Stimulated activated effector memory CD8-positive, alpha-beta T cell treated with anti-CD3 and anti-CD28 coated beads, Interleukin-12 subunit alpha, Interleukin-12 subunit beta, amount 100 ng/mL, for 72 hours (primary cell): ENCODE results near the gene SAMHD1.
"Not testable (repeated sequence)": the region's sequence is repeated elsewhere in the genome, so short reads cannot be mapped to it uniquely, and the experiment has no call there.

Source experiments
- ATAC-seq: fragments of 150-1000 bp; cut with Tn5 transposase; 2 replicates; pipeline ENCODE4 v1.10.0; 2021
- DNase-seq, 2 donors: peaks; one replicate each; pipeline ENCODE4 v3.0.0; 2021 to 2022; ENCODE audit warnings: low spot score in 2 of 2
- H3K27ac Mint-ChIP-seq: one replicate; pipeline ENCODE4 v1.8.0; 2022; ENCODE audit warnings: mild to moderate bottlenecking, mixed read lengths
- H3K36me3 Mint-ChIP-seq: one replicate; pipeline ENCODE4 v1.8.0; 2022; ENCODE audit warnings: mild to moderate bottlenecking, mixed read lengths
- H3K4me1 Mint-ChIP-seq: one replicate; pipeline ENCODE4 v1.8.0; 2022; ENCODE audit warnings: mixed read lengths
- H3K4me3 Mint-ChIP-seq: one replicate; pipeline ENCODE4 v1.8.0; 2022; ENCODE audit warnings: mild to moderate bottlenecking, mixed read lengths
- H3K9me3 Mint-ChIP-seq: one replicate; pipeline ENCODE4 v1.8.0; 2022; ENCODE audit warnings: mixed read lengths

SAMHD1 gene

DNA sequence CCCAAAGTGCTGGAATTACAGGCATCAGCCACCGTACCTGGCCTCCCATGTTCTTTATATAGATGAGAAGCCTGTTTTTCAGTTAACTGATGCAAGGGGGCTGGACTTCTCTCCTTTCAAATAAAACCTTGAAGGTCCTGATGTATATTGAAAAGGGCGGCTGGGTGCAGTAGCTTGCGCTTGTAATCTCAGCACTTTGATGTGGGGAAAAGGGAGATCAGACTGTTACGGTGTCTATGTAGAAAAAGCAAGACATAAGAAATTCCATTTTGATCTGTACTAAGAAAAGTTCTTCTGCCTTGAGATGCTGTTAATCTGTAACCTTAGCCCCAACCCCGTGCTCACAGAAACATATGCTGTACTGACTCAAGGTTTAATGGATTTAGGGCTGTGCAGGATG lies 16.1 kb upstream of the SAMHD1 start:
- ATAC-seq = no peak
- Mint-ChIP-seq H3K36me3 (no peaks in the 10 kb centered on the region), H3K4me3 (no peak overlapping the region), H3K9me3 (no peaks in the 10 kb centered on the region), H3K4me1 (peaks cover 23% of the 10 kb centered on the region), H3K27ac (no peak overlapping the region)
- DNase-seq = no peak

DNA sequence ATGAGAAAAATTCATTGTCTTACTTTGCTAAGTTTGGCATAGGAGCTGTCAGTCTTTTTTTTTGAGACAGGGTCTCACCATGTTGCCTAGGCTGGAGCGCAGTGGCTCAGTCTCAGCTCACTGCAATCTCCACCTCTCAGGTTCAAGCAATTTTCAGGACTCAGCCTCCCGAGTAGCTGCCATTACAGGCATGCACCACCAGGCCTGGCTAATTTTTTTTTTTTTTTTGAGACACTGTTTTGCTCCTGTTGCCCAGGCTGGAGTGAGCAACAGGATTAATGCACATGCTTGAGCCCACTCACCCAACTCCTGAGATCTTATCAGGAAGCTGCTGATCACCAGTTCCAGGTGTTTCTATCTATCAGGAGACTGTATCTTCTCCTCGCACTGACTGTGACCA lies 15.5 kb upstream of the SAMHD1 start:
- DNase-seq, H3K4me3 Mint-ChIP-seq, H3K36me3 Mint-ChIP-seq, H3K27ac Mint-ChIP-seq, H3K9me3 Mint-ChIP-seq, ATAC-seq: not testable (repeated sequence)
- H3K4me1 Mint-ChIP-seq = peaks cover 23% of the 10 kb centered on the region

DNA sequence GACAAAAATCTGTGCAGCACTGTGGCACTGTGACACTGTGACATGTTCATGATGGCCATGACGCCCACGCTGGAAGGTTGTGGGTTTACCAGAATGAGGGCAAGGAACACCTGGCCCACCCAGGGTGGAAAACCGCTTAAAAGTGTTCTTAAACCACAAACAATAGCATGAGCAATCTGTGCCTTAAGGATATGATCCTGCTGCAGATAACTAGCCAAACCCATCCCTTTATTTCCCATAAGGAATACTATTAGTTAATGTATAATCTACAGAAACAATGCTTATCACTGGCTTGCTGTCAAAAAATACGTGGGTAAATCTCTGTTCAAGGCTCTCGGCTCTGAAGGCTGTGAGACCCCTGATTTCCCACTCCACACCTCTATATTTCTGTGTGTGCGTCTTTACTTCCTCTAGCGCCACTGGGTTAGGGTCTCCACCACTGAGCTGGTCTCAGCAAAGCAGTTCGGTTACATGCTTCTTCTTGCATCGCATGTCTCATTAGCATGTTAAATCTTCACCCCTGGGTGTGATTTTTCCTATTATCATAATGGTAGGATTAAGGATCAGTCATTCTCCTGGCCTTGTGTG lies 10.9 kb upstream of the SAMHD1 start:
- not testable (repeated sequence) for H3K9me3 Mint-ChIP-seq, DNase-seq, H3K4me3 Mint-ChIP-seq, ATAC-seq, H3K4me1 Mint-ChIP-seq, H3K36me3 Mint-ChIP-seq, H3K27ac Mint-ChIP-seq

DNA sequence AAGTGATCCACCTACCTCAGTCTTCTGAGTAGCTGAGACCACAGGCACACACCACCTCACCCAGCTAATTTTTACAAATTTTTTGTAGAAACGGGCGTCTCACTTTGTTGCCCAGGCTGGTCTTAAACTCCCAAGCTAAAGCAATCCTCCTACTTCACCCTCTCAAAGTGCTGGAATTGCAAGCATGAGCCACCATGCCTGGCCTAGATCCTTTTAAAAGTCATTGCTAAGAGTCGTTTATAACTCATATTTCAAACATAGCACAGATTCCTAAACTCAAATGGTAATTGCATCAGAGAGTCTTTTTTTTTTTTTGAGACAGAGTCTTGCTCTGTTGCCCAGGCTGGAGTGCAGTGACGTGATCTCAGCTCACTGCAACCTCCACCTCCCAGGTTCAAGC lies 7.7 kb upstream of the SAMHD1 start:
- Mint-ChIP-seq H3K27ac (no peak overlapping the region), H3K36me3 (no peaks in the 10 kb centered on the region), H3K4me1 (peaks cover 16% of the 10 kb centered on the region), H3K4me3 (no peak overlapping the region), H3K9me3 (no peaks in the 10 kb centered on the region)
- DNase-seq = no peak
- ATAC-seq = no peak

DNA sequence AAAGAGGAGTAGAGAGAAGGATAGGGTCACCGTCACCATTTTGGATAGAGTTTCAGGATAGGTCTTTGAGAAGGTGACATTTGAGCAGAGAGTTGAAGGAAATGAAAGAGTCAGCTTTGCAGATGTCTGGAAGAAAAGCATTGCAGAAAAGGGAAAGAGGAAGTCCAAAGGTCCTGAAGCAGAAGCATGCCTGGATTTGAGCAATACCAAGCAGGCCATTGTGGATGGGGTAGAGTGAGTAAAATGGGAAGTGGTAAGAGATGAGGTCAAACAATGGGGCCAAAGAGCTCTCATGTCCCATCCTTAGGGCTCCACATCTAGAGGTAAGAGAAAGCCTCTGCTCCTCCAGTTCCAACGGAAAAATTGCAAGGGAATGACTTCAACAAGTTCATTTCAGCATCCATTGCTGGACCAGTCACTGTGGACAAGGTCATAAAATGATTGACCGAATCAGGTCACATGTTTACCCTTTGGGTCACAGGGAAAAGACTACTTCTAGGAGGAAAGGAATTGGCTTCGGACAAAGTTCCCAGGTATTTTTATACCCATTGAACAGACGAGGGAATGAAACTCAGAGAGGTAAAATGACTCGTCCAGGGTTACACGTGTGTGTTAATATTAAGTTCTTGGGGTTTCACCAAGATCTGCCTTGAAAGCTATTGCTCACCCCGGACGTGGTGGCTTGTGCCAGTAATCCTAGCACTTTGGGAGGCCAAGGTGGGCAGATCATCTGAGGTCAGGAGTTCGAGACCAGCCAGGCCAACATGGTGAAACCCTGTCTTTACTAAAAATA lies 6.6 kb upstream of the SAMHD1 start:
- ATAC-seq (no peak), DNase-seq (no peak)
- Mint-ChIP-seq H3K4me3 (no peak overlapping the region), H3K4me1 (peaks cover 16% of the 10 kb centered on the region), H3K27ac (no peak overlapping the region), H3K9me3 (no peaks in the 10 kb centered on the region), H3K36me3 (no peaks in the 10 kb centered on the region)

DNA sequence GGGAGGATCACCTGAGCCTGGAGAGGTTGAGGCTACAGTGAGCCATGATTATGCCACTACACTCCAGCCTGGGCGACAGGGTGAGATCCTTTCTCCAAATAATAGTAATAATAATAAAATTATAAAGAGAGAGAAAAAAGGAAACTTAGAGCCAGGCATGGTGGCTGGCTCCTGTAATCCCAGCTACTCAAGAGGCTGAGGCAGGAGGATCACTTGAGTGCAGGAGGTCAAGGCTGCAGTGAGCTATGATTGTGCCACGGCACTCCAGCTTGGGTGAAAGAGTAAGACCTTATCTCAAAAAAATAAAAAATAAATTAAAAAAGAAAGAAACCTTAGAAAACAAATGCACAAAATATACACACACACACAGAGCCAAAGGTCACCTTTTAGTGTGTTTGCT lies 5.2 kb upstream of the SAMHD1 start:
- Mint-ChIP-seq H3K9me3 (no peaks in the 10 kb centered on the region), H3K36me3 (peaks cover 2% of the 10 kb centered on the region), H3K4me3 (no peak overlapping the region), H3K4me1 (peaks cover 20% of the 10 kb centered on the region), H3K27ac (no peak overlapping the region)
- DNase-seq (no peak), ATAC-seq (no peak)

DNA sequence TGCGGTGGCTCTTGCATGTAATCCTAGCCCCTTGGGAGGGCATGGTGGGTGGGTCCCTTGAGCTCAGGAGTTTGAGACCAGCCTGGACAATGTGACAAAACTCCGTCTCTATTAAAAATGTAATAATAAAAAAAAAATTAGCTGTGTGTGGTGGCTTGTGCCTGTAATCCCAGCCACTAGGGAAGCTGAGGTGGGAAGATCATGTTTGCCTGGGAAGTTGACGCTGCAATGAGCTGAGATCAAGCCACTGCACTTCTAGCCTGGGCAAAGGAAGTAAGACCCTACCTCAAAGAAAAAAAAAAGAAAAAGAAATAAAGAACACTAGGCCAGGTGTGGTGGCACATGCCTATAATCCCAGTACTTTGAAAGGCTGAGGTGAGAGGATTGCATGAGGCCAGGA lies 4.5 kb upstream of the SAMHD1 start:
- H3K9me3 Mint-ChIP-seq = no peaks in the 10 kb centered on the region
- H3K4me1 Mint-ChIP-seq = peaks cover 23% of the 10 kb centered on the region
- H3K36me3 Mint-ChIP-seq = peaks cover 6% of the 10 kb centered on the region

DNA sequence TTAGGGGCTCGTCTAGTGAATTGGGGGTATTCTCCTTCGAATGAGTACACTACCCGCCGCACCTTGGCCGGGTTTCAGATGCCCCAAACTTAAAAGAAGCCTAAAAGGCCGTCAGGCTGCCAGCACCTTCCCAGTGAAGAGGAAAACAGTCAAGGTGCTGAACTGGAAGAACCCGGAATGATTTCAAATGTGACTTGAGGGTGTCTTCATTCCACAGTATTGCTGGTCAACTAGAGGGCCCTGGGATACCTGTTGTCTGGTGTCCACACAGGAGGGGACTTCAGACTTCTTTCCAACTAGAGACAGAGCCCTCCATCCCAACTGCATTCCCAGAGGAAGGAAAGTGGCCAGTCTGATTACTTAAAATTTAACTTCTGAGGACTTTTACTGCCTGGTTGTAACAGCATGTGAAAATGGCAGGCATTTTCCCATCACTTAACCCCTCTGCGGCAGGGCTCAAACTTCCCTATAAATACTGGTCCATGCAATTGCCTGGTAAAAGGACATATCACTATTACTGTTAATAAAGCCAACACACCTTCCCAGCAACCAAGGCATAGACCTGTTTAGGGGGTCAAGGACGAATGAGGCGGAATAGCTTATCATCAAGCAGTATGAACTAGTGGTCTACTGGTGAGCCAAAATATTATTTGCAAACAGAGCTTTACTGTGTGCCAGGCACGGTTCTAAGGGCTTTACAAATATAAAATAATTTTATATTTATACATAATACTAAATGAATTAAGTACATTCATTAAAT lies 651 bp upstream of the SAMHD1 start:
- peak overlapping the region; percentile 88 for H3K4me3 Mint-ChIP-seq
- peaks cover 39% of the 10 kb centered on the region for H3K4me1 Mint-ChIP-seq
- peaks cover 17% of the 10 kb centered on the region for H3K36me3 Mint-ChIP-seq
- H3K27ac Mint-ChIP-seq = peak overlapping the region; percentile 94
- no peak for ATAC-seq
- no peaks in the 10 kb centered on the region for H3K9me3 Mint-ChIP-seq
- no peak for DNase-seq

More for the DNA sequence above, 4.5 kb upstream of the SAMHD1 start:
- no peak overlapping the region for H3K4me3 Mint-ChIP-seq
- no peak overlapping the region for H3K27ac Mint-ChIP-seq
- DNase-seq = no peak
- no peak for ATAC-seq

DNA sequence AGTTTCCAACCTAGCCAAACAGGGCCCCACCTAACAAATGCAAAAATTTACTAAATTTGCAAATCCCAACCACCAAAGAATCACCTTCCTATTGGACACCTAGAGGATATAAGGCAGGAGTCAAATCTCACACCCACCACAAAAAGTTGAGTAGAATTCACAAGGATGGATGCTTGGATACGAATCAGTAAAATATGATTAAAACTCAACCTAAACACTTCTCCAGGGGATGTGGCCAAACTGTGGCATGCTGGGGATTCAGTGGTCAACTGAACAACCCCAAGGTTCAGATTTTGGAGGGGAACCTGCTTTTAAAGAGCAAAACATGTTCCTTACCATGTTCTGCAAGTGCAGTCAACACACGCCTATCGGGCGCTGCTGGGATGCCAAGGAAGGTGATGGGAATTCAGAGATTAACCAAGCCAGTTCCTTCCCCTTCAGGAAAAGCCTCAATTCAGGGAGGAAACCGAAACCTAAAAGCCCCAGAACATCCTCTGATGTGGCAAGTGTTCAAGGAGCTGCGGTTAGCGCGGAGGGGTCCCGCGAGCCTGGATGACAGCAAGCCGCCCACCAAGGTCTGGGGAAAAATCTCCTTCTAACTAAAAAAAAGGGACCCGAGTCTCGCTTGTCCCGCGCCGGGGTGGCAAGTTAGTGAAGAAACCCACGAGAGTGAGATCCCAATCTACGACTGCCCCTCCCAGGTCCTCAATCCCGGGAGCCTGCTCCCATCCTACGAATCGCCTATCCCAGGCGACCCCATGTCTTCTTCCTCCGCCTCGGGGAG lies 902 bp downstream of the SAMHD1 start:
- DNase-seq (no peak), ATAC-seq (no peak)
- Mint-ChIP-seq H3K4me3 (peak overlapping the region; percentile 88), H3K36me3 (peaks cover 33% of the 10 kb centered on the region), H3K4me1 (peaks cover 46% of the 10 kb centered on the region), H3K9me3 (no peaks in the 10 kb centered on the region), H3K27ac (peak overlapping the region; percentile 94)

DNA sequence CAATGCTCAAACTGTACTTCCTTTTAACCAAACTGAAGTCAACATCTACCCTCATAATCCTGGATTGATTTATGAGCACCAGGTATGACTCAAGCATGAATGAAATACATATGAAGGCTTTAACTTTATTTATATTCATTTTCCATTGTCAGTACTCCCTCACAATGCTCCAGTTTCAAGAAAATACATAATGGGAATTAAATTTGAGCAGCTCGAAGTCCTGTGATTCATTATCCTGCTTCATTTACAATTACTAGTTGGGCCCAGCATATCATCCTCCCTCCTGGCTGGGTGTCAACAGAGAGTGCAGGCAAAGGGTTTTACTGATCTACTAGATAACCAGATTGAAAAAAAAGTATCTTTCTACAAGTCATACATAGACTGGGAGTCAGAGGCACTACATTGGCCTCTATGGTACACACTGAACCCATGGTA lies 10.1 kb downstream of the SAMHD1 start:
- peak; percentile 87 for ATAC-seq
- peak overlapping the region; percentile 6 for H3K4me3 Mint-ChIP-seq
- H3K36me3 Mint-ChIP-seq = peaks cover 97% of the 10 kb centered on the region

DNA sequence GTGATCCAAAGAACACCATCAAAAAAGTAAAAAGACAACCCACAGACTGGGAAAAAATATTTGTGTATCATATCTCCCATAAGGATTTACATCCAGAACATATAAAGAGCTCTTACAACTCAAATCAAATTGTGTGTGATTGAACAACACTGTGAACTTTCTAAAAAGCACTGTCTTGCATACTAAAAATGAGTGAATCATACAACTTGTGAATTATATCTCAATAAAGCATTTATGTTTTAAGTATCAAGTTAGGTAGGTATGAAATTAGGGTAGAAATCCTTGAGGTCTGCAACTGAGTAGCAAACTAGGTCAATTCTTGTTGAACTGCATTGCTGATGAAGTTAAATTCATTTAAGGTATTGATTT lies 14.1 kb downstream of the SAMHD1 start:
- DNase-seq = no peak
- H3K36me3 Mint-ChIP-seq = peaks cover 97% of the 10 kb centered on the region
- no peak overlapping the region for H3K4me3 Mint-ChIP-seq
- no peaks in the 10 kb centered on the region for H3K9me3 Mint-ChIP-seq
- H3K27ac Mint-ChIP-seq = peak overlapping the region; percentile 65
- no peak for ATAC-seq
- H3K4me1 Mint-ChIP-seq = peaks cover 42% of the 10 kb centered on the region

More for the DNA sequence above, 10.1 kb downstream of the SAMHD1 start:
- no peak for DNase-seq
- Mint-ChIP-seq H3K27ac (peak overlapping the region; percentile 71), H3K4me1 (peaks cover 49% of the 10 kb centered on the region), H3K9me3 (no peaks in the 10 kb centered on the region)

DNA sequence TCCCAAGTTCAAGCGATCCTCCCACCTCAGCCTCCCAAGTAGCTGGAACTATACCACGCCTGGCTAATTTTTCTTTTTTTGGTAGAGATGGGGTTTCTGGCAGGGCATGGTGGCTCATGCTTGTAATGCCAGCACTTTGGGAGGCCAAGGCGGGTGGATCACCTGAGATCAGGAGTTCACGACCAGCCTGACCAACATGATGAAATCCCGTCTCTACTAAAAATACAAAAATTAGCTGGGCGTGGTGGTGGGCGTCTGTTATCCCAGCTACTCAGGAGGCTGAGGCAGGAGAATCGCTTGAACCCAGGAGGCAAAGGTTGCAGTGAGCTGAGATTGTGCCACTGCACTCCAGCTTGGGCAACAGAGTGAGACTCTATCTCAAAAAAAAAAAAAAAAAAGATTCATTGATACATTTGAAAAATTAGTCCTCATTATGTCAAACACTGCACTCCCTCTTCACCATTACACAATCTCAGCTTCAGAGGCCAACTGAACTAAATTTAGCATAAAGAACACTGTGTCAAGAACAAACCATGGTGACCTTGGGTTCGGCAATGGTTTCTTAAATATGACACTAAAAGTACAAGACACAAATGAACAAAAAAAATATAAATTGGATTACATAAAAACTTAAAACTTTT lies 14.6 kb downstream of the SAMHD1 start:
- not testable (repeated sequence) for ATAC-seq, H3K9me3 Mint-ChIP-seq, H3K4me3 Mint-ChIP-seq, DNase-seq
- Mint-ChIP-seq H3K27ac (peak overlapping the region; percentile 65), H3K36me3 (peaks cover 97% of the 10 kb centered on the region), H3K4me1 (peaks cover 42% of the 10 kb centered on the region)

DNA sequence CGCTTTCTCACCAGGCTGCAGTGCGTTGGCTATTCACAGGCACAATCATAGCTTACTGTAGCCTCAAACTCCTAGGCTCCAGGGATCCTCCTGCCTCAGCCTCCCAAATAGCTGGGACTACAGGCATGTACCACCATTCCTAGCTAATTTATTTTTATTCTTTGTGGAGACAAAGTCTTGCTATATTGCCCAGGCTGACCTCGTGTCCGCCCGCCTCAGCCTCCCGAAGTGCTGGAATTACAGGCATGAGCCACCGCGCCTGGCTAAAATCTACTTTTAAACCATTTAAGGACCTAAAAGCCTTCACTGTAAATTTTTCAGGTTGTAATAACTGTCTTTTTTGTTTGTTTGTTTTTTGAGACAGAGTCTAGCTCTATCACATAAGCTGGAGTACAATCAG lies 15.2 kb downstream of the SAMHD1 start:
- H3K4me3 Mint-ChIP-seq = no peak overlapping the region
- DNase-seq (no peak), ATAC-seq (no peak)
- no peaks in the 10 kb centered on the region for H3K9me3 Mint-ChIP-seq
- peaks cover 39% of the 10 kb centered on the region for H3K4me1 Mint-ChIP-seq
- H3K27ac Mint-ChIP-seq = peak overlapping the region; percentile 65
- H3K36me3 Mint-ChIP-seq = peaks cover 99% of the 10 kb centered on the region

DNA sequence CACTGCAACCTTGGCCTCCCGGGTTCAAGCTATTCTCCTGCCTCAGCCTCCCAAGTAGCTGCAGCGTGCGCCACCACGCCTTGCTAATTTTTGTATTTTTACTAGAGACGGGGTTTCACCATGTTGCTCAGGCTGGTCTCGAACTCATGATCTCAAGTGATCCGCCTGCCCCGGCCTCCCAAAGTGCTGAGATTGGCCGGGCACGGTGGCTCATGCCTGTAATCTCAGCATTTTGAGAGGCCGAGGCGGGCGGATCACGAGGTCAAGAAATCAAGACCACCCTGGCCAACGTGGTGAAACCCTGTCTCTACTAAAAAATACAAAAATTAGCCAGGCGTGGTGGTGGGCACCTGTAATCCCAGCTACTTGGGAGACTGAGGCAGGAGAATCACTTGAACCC lies 17.9 kb downstream of the SAMHD1 start:
- not testable (repeated sequence) for DNase-seq, H3K4me3 Mint-ChIP-seq, ATAC-seq, H3K27ac Mint-ChIP-seq, H3K9me3 Mint-ChIP-seq
- peaks cover 100% of the 10 kb centered on the region for H3K36me3 Mint-ChIP-seq
- H3K4me1 Mint-ChIP-seq = peaks cover 43% of the 10 kb centered on the region
